HG03457 (cell line): ENCODE data around the gene HP.

Experiments used
- ATAC-seq: cut with Tn5 transposase; IDR thresholded peaks from one replicate; pipeline ENCODE4 v1.9.1; 2021; ENCODE audit warnings: moderate number of reproducible peaks; ENCODE audit not compliant: unreplicated experiment

HP gene

GRCh38 chr16:72083778-72084404, 29.6 kb downstream of the HP start:
- no peak for ATAC-seq

- no peak for ATAC-seq
Measured at GRCh38 chr16:72084445-72084844, 30.1 kb downstream of the HP start.

GRCh38 chr16:72085002-72085401, 30.7 kb downstream of the HP start:
- no peak for ATAC-seq

- no peak for ATAC-seq
Measured at GRCh38 chr16:72091217-72091616, 36.9 kb downstream of the HP start.

GRCh38 chr16:72092832-72093447, 38.6 kb downstream of the HP start:
- no peak for ATAC-seq

GRCh38 chr16:72093448-72094265, 39.4 kb downstream of the HP start, which contains the start of the genes DHX38 and TXNL4B:
TSS of gene DHX38 (plus strand) at chr16:72093847. CDS start at chr16:72096158, 2,311 bp downstream.
TSS of gene TXNL4B (minus strand) at chr16:72093620. CDS start at chr16:72090749, 2,871 bp downstream.
- peak; percentile 97 for ATAC-seq

GRCh38 chr16:72094266-72094610, 39.9 kb downstream of the HP start:
- no peak for ATAC-seq

GRCh38 chr16:72098936-72099335, 44.6 kb downstream of the HP start:
- ATAC-seq = no peak

GRCh38 chr16:72099377-72099818, 45.1 kb downstream of the HP start:
- peak; percentile 52 for ATAC-seq

- no peak for ATAC-seq
Measured at GRCh38 chr16:72101195-72101594, 46.9 kb downstream of the HP start.

GRCh38 chr16:72104905-72105304, 50.6 kb downstream of the HP start:
- no peak for ATAC-seq

GRCh38 chr16:72105978-72106377, 51.7 kb downstream of the HP start:
- ATAC-seq = no peak

- no peak for ATAC-seq
Measured at GRCh38 chr16:72107371-72107770, 53.1 kb downstream of the HP start.

- no peak for ATAC-seq
Measured at GRCh38 chr16:72108353-72109102, 54.2 kb downstream of the HP start.

GRCh38 chr16:72109300-72109699, 55.0 kb downstream of the HP start:
- ATAC-seq = no peak

GRCh38 chr16:72109966-72110530, 55.7 kb downstream of the HP start:
- ATAC-seq = no peak
